Measurements from ENCODE around the gene TERT.

- TF ChIP-seq, protein P1, sequence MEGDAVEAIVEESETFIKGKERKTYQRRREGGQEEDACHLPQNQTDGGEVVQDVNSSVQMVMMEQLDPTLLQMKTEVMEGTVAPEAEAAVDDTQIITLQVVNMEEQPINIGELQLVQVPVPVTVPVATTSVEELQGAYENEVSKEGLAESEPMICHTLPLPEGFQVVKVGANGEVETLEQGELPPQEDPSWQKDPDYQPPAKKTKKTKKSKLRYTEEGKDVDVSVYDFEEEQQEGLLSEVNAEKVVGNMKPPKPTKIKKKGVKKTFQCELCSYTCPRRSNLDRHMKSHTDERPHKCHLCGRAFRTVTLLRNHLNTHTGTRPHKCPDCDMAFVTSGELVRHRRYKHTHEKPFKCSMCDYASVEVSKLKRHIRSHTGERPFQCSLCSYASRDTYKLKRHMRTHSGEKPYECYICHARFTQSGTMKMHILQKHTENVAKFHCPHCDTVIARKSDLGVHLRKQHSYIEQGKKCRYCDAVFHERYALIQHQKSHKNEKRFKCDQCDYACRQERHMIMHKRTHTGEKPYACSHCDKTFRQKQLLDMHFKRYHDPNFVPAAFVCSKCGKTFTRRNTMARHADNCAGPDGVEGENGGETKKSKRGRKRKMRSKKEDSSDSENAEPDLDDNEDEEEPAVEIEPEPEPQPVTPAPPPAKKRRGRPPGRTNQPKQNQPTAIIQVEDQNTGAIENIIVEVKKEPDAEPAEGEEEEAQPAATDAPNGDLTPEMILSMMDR (IDR thresholded peaks at IDR 0.05) = no peak
- TF ChIP-seq POLR2A (IDR thresholded peaks at IDR 0.05) (no peak), POLR2AphosphoS5 (IDR thresholded peaks at IDR 0.05) (no peak)
Observed at GRCh38 chr5:1302258-1302657, 7.4 kb upstream of the TERT start.

All from sigmoid colon (tissue), 4 donors.